ENCODE results near the gene CX3CL1.
A peak's percentile ranks its signal among the peaks of the same experiment; 100 is the strongest.

Gene CX3CL1

GRCh38 chr16:57413733-57414132 lies 41.4 kb downstream of the CX3CL1 start:
- TF ChIP-seq TAF1 (IDR thresholded peaks at IDR 0.05; ENCODE audit: borderline replicate concordance, low read depth, low read length) (no peak), POLR2AphosphoS5 (IDR thresholded peaks at IDR 0.05; ENCODE audit: low read depth, low read length) (no peak), POLR2A (IDR thresholded peaks at IDR 0.05; ENCODE audit: low read depth, low read length) (no peak)
- FAIRE-seq: no peak
- no peak for DNase-seq (ENCODE audit: insufficient read length)

GRCh38 chr16:57416084-57416483 lies 43.8 kb downstream of the CX3CL1 start:
- FAIRE-seq: peak; percentile 5
- no peak for DNase-seq (ENCODE audit: insufficient read length)
- TF ChIP-seq POLR2A (IDR thresholded peaks at IDR 0.05; ENCODE audit: low read depth, low read length) (no peak), POLR2AphosphoS5 (IDR thresholded peaks at IDR 0.05; ENCODE audit: low read depth, low read length) (no peak), TAF1 (IDR thresholded peaks at IDR 0.05; ENCODE audit: borderline replicate concordance, low read depth, low read length) (no peak)

- DNase-seq (ENCODE audit: insufficient read length): no peak
- no peak for FAIRE-seq
- no peak for TF ChIP-seq POLR2AphosphoS5 (IDR thresholded peaks at IDR 0.05; ENCODE audit: low read depth, low read length)
- TF ChIP-seq POLR2A (IDR thresholded peaks at IDR 0.05; ENCODE audit: low read depth, low read length): no peak
- TF ChIP-seq TAF1 (IDR thresholded peaks at IDR 0.05; ENCODE audit: borderline replicate concordance, low read depth, low read length): no peak
These were observed 47.2 kb downstream of the CX3CL1 start for GRCh38 chr16:57419506-57419905.

GRCh38 chr16:57422026-57422944 lies 50.0 kb downstream of the CX3CL1 start:
- TF ChIP-seq POLR2AphosphoS5 (IDR thresholded peaks at IDR 0.05; ENCODE audit: low read depth, low read length) (no peak), POLR2A (IDR thresholded peaks at IDR 0.05; ENCODE audit: low read depth, low read length) (no peak), TAF1 (IDR thresholded peaks at IDR 0.05; ENCODE audit: borderline replicate concordance, low read depth, low read length) (no peak)
- no peak for DNase-seq (ENCODE audit: insufficient read length)
- peak; percentile 75 for FAIRE-seq

GRCh38 chr16:57423152-57423551 lies 50.9 kb downstream of the CX3CL1 start:
- FAIRE-seq (no peak), DNase-seq (ENCODE audit: insufficient read length) (no peak)
- TF ChIP-seq POLR2A (IDR thresholded peaks at IDR 0.05; ENCODE audit: low read depth, low read length): no peak
- TF ChIP-seq POLR2AphosphoS5 (IDR thresholded peaks at IDR 0.05; ENCODE audit: low read depth, low read length): no peak
- TF ChIP-seq TAF1 (IDR thresholded peaks at IDR 0.05; ENCODE audit: borderline replicate concordance, low read depth, low read length): no peak

GRCh38 chr16:57424583-57424982 lies 52.3 kb downstream of the CX3CL1 start:
- DNase-seq (ENCODE audit: insufficient read length) (no peak), FAIRE-seq (no peak)
- TF ChIP-seq POLR2A (IDR thresholded peaks at IDR 0.05; ENCODE audit: low read depth, low read length) (no peak), TAF1 (IDR thresholded peaks at IDR 0.05; ENCODE audit: borderline replicate concordance, low read depth, low read length) (no peak), POLR2AphosphoS5 (IDR thresholded peaks at IDR 0.05; ENCODE audit: low read depth, low read length) (no peak)

- TF ChIP-seq POLR2AphosphoS5 (IDR thresholded peaks at IDR 0.05; ENCODE audit: low read depth, low read length): no peak
- no peak for TF ChIP-seq TAF1 (IDR thresholded peaks at IDR 0.05; ENCODE audit: borderline replicate concordance, low read depth, low read length)
- TF ChIP-seq POLR2A (IDR thresholded peaks at IDR 0.05; ENCODE audit: low read depth, low read length): no peak
- FAIRE-seq (no peak), DNase-seq (ENCODE audit: insufficient read length) (no peak)
These were observed 54.1 kb downstream of the CX3CL1 start for GRCh38 chr16:57426356-57426755.

- TF ChIP-seq POLR2AphosphoS5 (IDR thresholded peaks at IDR 0.05; ENCODE audit: low read depth, low read length): no peak
- no peak for TF ChIP-seq TAF1 (IDR thresholded peaks at IDR 0.05; ENCODE audit: borderline replicate concordance, low read depth, low read length)
- no peak for TF ChIP-seq POLR2A (IDR thresholded peaks at IDR 0.05; ENCODE audit: low read depth, low read length)
- DNase-seq (ENCODE audit: insufficient read length): no peak
- no peak for FAIRE-seq
These were observed 55.0 kb downstream of the CX3CL1 start for GRCh38 chr16:57427307-57427706.

- no peak for FAIRE-seq
These were observed 55.5 kb downstream of the CX3CL1 start for GRCh38 chr16:57427824-57428223.

GRCh38 chr16:57430955-57431354 lies 58.7 kb downstream of the CX3CL1 start:
- DNase-seq (ENCODE audit: insufficient read length): no peak
- TF ChIP-seq POLR2AphosphoS5 (IDR thresholded peaks at IDR 0.05; ENCODE audit: low read depth, low read length) (no peak), TAF1 (IDR thresholded peaks at IDR 0.05; ENCODE audit: borderline replicate concordance, low read depth, low read length) (no peak), POLR2A (IDR thresholded peaks at IDR 0.05; ENCODE audit: low read depth, low read length) (no peak)
- FAIRE-seq: no peak

More at GRCh38 chr16:57427824-57428223, 55.5 kb downstream of the CX3CL1 start:
- no peak for DNase-seq (ENCODE audit: insufficient read length)
- no peak for TF ChIP-seq POLR2A (IDR thresholded peaks at IDR 0.05; ENCODE audit: low read depth, low read length)
- TF ChIP-seq TAF1 (IDR thresholded peaks at IDR 0.05; ENCODE audit: borderline replicate concordance, low read depth, low read length): no peak
- TF ChIP-seq POLR2AphosphoS5 (IDR thresholded peaks at IDR 0.05; ENCODE audit: low read depth, low read length): no peak

GRCh38 chr16:57432505-57432904 lies 60.2 kb downstream of the CX3CL1 start:
- no peak for DNase-seq (ENCODE audit: insufficient read length)
- TF ChIP-seq TAF1 (IDR thresholded peaks at IDR 0.05; ENCODE audit: borderline replicate concordance, low read depth, low read length): no peak
- no peak for TF ChIP-seq POLR2AphosphoS5 (IDR thresholded peaks at IDR 0.05; ENCODE audit: low read depth, low read length)
- no peak for TF ChIP-seq POLR2A (IDR thresholded peaks at IDR 0.05; ENCODE audit: low read depth, low read length)
- FAIRE-seq: no peak

- no peak for DNase-seq (ENCODE audit: insufficient read length)
- no peak for FAIRE-seq
These were observed 60.7 kb downstream of the CX3CL1 start for GRCh38 chr16:57432989-57433388.

More at GRCh38 chr16:57432989-57433388, 60.7 kb downstream of the CX3CL1 start:
- TF ChIP-seq TAF1 (IDR thresholded peaks at IDR 0.05; ENCODE audit: borderline replicate concordance, low read depth, low read length): no peak
- TF ChIP-seq POLR2A (IDR thresholded peaks at IDR 0.05; ENCODE audit: low read depth, low read length): no peak
- no peak for TF ChIP-seq POLR2AphosphoS5 (IDR thresholded peaks at IDR 0.05; ENCODE audit: low read depth, low read length)

Measured in GM12892 (cell line).